Activated T-cell treated with anti-CD3 and anti-CD28 coated beads for 24 hours (primary cell): ENCODE results near the gene DCHS2.

ENCODE experiments used
- DNase-seq: peaks from one replicate; pipeline ENCODE4 v3.0.0-alpha.2; 2020; ENCODE audit warnings: low read depth

DCHS2 gene

GRCh38 chr4:154489558-154490233 lies 1.9 kb downstream of the DCHS2 start:
- no peak for DNase-seq

GRCh38 chr4:154487145-154487544 lies 4.5 kb downstream of the DCHS2 start:
- no peak for DNase-seq

GRCh38 chr4:154485127-154485773 lies 6.3 kb downstream of the DCHS2 start:
- DNase-seq, result no peak

- DNase-seq, result no peak
These were observed 13.1 kb downstream of the DCHS2 start for GRCh38 chr4:154478547-154478946.

GRCh38 chr4:154478128-154478527 lies 13.5 kb downstream of the DCHS2 start:
- no peak for DNase-seq

- no peak for DNase-seq
These were observed 15.4 kb downstream of the DCHS2 start for GRCh38 chr4:154476232-154476631.

GRCh38 chr4:154475820-154476219 lies 15.8 kb downstream of the DCHS2 start:
- no peak for DNase-seq

GRCh38 chr4:154473497-154473896 lies 18.1 kb downstream of the DCHS2 start:
- no peak for DNase-seq

GRCh38 chr4:154472858-154473257 lies 18.7 kb downstream of the DCHS2 start:
- DNase-seq, result no peak

GRCh38 chr4:154471526-154472331 lies 19.9 kb downstream of the DCHS2 start:
- no peak for DNase-seq

GRCh38 chr4:154471032-154471431 lies 20.6 kb downstream of the DCHS2 start:
- no peak for DNase-seq

- no peak for DNase-seq
These were observed 23.7 kb downstream of the DCHS2 start for GRCh38 chr4:154467886-154468285.

GRCh38 chr4:154466336-154466735 lies 25.3 kb downstream of the DCHS2 start:
- DNase-seq, result no peak

GRCh38 chr4:154465085-154465484 lies 26.5 kb downstream of the DCHS2 start:
- DNase-seq, result no peak

GRCh38 chr4:154464654-154465053 lies 26.9 kb downstream of the DCHS2 start:
- no peak for DNase-seq

GRCh38 chr4:154462081-154462810 lies 29.4 kb downstream of the DCHS2 start:
- no peak for DNase-seq

GRCh38 chr4:154457471-154457870 lies 34.1 kb downstream of the DCHS2 start:
- no peak for DNase-seq

- no peak for DNase-seq
These were observed 34.7 kb downstream of the DCHS2 start for GRCh38 chr4:154456889-154457288.

- DNase-seq, result no peak
These were observed 35.4 kb downstream of the DCHS2 start for GRCh38 chr4:154456240-154456639.

- no peak for DNase-seq
These were observed 36.5 kb downstream of the DCHS2 start for GRCh38 chr4:154455111-154455510.

GRCh38 chr4:154454710-154455109 lies 36.9 kb downstream of the DCHS2 start:
- DNase-seq, result no peak

- DNase-seq, result no peak
These were observed 38.7 kb downstream of the DCHS2 start for GRCh38 chr4:154452798-154453346.
